ENCODE results near the gene LSAMP.

GRCh38 chr3:116318370-116318769 lies 126.9 kb downstream of the LSAMP start:
- TF ChIP-seq CTCF (IDR thresholded peaks at IDR 0.05) (no peak), POLR2A (IDR thresholded peaks at IDR 0.05) (no peak), POLR2AphosphoS5 (IDR thresholded peaks at IDR 0.05; ENCODE audit: insufficient read depth in 1 of 2, low read depth in 1 of 2) (no peak)
